Hepatocyte (in vitro differentiated cells): Measurements from ENCODE around the gene RELL1.

Experiments used
- EZH2 ChIP-seq: fragments of 200-600 bp; sonication (generic); IDR thresholded peaks from 2 replicates; pipeline ENCODE4 v1.6.1; 2016; ENCODE audit warnings: antibody characterized with exemption, mild to moderate bottlenecking, borderline replicate concordance
- TF ChIP-seq, protein P1 (sequence below): fragments of 200-600 bp; sonication (generic); IDR thresholded peaks from 2 replicates; pipeline ENCODE4 v1.5.1; 2016; ENCODE audit warnings: antibody characterized with exemption, mild to moderate bottlenecking; ENCODE audit not compliant: poor library complexity

DNA sequence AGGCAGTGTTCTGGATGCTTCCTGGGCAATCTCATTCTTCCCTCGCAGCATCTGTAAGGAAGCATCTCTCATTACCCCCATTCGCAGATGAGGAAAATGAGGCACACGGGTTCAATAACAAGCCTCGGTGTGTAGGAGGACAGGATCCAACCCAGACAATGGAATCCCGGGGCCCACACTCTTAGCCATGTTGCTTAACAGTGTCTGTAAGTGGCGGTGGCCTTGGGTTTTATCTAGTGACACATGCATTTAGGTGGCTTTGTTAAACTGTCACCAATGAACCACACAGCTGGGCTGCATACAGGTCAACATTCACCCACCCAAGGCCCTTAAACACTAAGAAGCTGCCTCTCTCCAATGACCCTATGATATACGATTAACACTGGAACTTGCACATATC is 22.6 kb downstream of the RELL1 start:
- TF ChIP-seq, protein P1, sequence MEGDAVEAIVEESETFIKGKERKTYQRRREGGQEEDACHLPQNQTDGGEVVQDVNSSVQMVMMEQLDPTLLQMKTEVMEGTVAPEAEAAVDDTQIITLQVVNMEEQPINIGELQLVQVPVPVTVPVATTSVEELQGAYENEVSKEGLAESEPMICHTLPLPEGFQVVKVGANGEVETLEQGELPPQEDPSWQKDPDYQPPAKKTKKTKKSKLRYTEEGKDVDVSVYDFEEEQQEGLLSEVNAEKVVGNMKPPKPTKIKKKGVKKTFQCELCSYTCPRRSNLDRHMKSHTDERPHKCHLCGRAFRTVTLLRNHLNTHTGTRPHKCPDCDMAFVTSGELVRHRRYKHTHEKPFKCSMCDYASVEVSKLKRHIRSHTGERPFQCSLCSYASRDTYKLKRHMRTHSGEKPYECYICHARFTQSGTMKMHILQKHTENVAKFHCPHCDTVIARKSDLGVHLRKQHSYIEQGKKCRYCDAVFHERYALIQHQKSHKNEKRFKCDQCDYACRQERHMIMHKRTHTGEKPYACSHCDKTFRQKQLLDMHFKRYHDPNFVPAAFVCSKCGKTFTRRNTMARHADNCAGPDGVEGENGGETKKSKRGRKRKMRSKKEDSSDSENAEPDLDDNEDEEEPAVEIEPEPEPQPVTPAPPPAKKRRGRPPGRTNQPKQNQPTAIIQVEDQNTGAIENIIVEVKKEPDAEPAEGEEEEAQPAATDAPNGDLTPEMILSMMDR, result no peak
- no peak for TF ChIP-seq EZH2
